Left colon (tissue), 2 donors: ENCODE measurements around the gene ERGIC3. TPM values are rescaled to one million over a fixed set of nuclear protein-coding genes. Genes with fewer than 3 reads are reported as not detected.
"Not testable (repeated sequence)": the region's sequence is repeated elsewhere in the genome, so short reads cannot be mapped to it uniquely, and the experiment has no call there.

ENCODE experiments used
- ATAC-seq: fragments of 200-7000 bp; cut with Tn5 transposase; one replicate; pipeline ENCODE4 v1.9.1; 2020; ENCODE audit warnings: mild to moderate bottlenecking, moderate library complexity
- DNase-seq, 2 donors: peaks; one replicate each; pipeline ENCODE4 v3.0.0-alpha.2; 2020
- intact Hi-C, 2 donors: fragments of 100-400 bp; cut with DNase I in 1 of 2; cut with micrococcal nuclease in 1 of 2; formaldehyde crosslinking; loops; one replicate each; pipeline versions ENCODE4 v1.11.2 to v1.14.0; 2022; cut with DNase I, micrococcal nuclease
- total RNA-seq, 2 donors: library from RNA; stranded (reverse); fragmentation: NEBNext Ultra II Directional; extraction: Animal tissue kit (Norgen Biotek cat#: 25700); gene quantifications; one replicate each; pipeline ENCODE4 v1.2.1, GENCODE V29; 2021
- donor health status: DM: no; HTN: no; CAD: no.
- donor health status: DM: yes; HTN: yes; CAD: no.

The ERGIC3 gene
- total RNA-seq, 2 donors from 2014 or later: 262 to 278 TPM

DNA sequence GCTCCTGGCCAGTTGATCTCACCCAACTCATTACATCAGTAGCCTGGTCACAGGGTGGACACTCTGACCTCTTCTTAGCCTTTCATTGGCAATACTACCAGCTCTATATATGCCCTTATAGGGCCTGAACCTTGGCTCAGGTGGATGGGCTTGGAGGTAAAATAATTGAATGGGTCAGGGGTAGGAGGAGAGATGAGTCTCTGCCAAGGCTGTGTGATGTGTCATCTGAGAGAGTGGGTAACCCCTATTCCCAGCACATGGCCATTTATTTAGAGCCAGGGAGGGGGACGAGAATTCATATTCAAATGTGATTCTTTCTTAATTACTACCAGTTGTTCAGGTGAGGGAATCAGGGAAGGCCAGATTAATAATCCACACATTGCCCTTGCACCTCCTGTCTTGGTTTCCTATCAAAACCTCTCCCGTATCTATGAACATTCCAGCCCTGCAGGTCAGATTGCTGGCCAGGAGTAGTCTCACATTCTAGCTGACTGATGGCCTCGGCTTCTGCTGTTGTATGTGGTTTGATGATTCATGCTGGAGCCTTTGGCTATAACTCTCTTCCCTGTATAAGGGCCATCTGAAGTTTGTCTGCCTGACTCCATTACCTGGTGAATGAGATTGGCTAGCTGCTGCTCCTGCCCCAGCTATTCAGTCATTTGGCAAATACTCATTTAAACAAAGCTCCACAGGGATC lies 25.8 kb upstream of the ERGIC3 start:
- ATAC-seq (no peak), DNase-seq (no peak)
- intact Hi-C loops: no loop called here

- ATAC-seq: no peak
- DNase-seq: no peak
- intact Hi-C loops: no loop called here
Measured at GRCh38 chr20:35517125-35517524, 24.8 kb upstream of the ERGIC3 start.

- intact Hi-C loops, ATAC-seq, DNase-seq: not testable (repeated sequence)
Measured at GRCh38 chr20:35517767-35518166, 24.1 kb upstream of the ERGIC3 start.

DNA sequence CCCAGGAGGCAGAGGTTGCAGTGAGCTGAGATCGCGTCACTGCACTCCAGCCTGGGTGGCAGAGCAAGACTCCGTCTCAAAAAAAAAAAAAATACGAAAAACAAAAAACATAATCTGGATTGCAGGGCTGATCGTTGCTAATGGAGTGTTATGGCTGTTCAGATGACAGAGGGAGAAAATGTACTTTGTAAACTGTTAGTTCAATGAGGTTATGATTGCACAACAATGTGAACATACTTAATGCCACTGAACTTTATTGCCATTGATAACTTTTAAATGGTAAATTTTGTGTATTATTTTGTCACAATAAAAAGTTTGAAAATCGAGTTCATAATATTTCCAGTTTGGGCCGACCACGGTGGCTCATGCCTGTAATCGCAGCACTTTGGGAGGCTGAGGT lies 22.9 kb upstream of the ERGIC3 start:
- no peak for DNase-seq
- ATAC-seq: no peak
- intact Hi-C loops: no loop called here

DNA sequence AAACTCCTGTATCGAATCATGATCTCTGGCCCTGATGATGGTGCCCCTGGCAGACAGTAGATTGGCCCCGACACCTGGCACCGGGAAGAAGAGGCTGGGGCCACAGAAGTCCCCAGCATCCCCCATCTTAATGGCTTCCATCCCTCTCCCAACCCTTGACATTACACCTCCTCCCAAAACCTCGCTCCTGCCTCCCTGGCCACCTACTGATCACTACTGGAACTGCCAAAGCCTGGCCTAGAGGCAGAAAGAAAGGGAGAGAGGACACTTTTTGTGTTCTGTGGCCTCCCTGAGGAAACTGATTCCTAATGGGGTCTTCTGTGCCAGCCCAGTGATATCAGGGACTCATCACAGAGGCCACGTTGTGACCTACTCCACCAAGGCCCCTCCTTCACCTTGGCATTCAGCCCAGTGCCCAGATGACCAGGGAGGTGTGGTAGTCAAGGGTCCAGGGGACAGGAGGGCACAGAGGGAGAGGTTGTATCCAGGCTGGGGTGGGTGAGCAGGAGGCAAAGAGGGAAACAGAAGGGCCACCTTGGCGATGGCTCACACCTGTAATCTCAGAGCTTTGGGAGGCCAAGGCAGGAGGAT lies 18.5 kb upstream of the ERGIC3 start:
- no peak for DNase-seq

GRCh38 chr20:35525639-35526038 lies 16.2 kb upstream of the ERGIC3 start:
- no peak for DNase-seq
- intact Hi-C loops: no loop called here
- ATAC-seq: no peak

More for the DNA sequence above, 18.5 kb upstream of the ERGIC3 start:
- intact Hi-C loops: no loop called here
- peak; percentile 57 for ATAC-seq

DNA sequence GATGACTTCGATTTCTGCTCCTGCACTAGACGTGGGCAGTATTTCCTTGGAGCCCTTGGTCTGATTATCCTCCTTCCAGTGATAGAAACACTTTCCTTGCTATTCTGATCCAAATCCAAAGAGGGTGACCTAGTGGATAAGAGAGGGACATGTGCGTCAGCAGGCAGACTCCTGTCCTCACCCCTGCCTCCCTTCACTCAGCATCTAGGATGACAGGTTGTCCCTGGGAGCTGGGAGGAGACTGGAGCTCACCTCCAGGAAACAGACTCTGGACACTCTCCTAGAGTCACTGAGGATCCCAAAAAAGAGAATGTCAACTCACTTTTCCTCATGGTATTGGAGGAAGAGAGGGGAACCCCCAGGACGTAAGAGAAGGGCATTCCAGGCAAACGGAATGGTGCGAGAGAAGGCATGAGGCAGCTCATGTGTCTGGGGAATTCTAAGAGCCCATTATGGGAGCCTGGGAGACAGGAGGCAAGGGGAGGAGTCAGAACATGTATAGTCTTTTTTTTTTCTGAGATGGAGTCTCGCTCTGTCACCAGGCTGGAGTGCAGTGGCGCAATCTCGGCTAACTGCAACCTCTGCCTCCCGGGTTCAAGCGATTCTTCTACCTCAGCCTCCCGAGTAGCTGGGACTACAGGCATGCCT lies 14.6 kb upstream of the ERGIC3 start:
- DNase-seq (no peak), ATAC-seq (no peak)
- intact Hi-C loops: no loop called here

DNA sequence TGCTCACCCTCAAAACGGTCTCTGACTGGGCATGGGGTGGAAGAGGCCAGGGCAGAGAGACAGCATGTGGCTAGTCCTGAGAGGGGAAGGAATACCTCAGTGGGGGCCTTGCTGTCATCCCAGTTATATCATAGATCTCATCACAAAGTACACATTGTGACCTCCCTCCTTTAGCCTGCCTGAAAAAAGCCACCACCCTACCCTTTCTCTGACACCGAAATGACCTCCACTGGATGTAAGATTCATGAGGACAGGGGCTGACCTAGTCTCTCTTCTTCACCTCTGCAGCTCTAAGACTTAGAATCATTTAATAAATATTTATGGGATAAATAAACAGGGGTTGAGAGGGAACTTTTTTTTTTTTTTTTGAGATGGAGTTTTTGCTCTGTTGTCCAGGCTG lies 12.3 kb upstream of the ERGIC3 start, which contains the start of gene C20orf173:
TSS of gene C20orf173 (minus strand) at position 101 of the 400 bp plus-strand sequence. CDS start 279 bp downstream, outside the sequence.
- no peak for DNase-seq
- intact Hi-C loops: no loop called here
- no peak for ATAC-seq

DNA sequence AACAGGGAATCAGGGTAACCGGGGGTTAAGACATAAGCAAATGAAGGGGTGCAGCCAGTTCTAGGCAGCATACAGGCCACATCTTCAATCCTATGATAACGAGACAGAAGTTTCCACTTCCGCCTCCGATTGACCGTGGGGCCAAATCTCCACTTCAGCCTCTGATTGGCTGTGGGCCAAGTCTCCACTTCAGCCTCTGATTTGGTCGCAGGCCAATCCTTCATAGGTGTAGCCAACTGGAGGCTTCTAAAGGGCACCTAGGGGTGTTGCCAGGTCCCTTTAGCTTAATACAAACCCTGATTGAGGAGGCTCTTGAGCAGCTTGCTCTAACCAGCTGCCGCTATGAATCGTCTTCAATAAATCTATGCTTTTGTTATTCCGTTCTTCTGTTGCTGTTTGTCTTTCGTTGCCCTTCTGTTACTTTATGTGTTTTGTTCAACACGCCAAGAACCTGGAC lies 2.1 kb upstream of the ERGIC3 start:
- intact Hi-C loops: no loop called here
- DNase-seq (peak; percentile 38 to 73), ATAC-seq (peak; percentile 44)

DNA sequence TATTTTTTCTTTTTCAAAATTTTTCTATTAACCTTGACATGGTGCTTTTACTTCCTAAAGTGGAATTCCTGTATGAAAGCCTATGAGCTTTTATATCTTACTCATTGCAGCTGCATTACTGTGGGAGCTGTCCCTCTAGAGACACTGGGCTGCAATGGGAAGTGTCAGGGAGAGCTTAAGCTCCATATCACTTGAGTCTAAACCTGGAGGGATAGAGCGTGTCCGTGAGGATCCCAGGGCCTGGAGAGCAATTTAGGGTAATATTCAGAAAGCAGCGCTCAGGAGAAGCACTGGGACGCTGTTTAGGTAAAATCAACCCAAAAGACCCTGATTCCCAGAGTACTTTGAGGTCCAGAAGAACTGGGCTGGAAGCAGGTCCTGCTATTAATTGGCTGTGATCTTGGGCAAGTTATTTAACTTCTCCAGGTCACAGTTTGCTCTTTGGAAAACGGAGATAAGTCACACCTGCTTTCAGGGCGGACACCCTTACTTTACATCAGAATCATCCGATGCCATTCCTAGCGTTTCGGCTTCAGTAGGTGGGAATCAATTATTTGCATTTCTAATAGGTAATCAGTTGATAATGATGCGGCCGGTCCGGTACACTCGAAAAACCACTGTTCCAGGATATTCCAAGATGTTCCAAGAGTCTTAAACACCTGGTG lies 628 bp upstream of the ERGIC3 start:
- ATAC-seq (no peak), DNase-seq (no peak)
- intact Hi-C loops: no loop called here

GRCh38 chr20:35542990-35543389 lies 1.1 kb downstream of the ERGIC3 start:
- no peak for ATAC-seq
- intact Hi-C loops: no loop called here
- no peak for DNase-seq

DNA sequence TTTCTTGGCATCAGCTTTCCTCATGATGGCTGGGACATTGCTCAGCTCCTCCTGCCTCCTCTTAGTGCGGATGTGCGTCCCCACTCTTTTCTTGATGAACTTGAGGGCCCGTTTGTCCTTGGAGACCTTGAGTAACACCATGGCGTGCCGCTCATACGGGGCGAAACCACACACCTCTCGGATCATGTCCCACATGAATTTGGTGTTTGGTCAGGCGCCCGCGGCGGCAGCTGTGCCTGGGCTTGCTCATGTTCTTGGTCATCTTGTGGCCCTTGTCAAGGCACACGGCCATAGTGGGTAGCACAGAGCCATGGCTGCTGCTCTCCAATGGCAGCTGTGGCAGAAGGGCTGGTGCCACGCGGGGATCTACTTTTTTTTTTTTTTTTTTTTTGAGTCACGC lies 2.6 kb downstream of the ERGIC3 start:
- DNase-seq: no peak
- intact Hi-C loops: no loop called here
- no peak for ATAC-seq

- intact Hi-C loops, ATAC-seq, DNase-seq: not testable (repeated sequence)
Measured at GRCh38 chr20:35544941-35545340, 3.1 kb downstream of the ERGIC3 start.

DNA sequence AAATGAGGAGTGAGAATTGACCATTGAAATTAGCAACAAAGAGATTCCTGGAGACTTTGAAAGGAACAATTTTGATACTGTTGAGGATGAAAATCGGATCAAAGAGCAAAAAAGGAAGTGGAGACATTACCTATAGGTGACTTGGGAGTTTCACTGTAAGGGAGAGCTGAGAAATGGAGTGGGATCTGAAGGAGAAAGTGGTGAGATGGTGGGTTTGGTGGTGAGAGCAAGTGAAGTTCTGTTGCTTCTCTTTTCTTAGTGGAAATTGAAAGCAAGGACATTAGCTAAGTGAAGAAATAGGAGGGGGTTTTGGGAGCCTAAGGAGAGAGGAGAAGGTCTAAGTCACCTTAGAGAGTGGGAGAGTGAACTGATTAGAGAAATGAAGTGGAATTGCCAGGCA lies 4.2 kb downstream of the ERGIC3 start:
- DNase-seq: no peak
- no peak for ATAC-seq
- intact Hi-C loops: no loop called here

DNA sequence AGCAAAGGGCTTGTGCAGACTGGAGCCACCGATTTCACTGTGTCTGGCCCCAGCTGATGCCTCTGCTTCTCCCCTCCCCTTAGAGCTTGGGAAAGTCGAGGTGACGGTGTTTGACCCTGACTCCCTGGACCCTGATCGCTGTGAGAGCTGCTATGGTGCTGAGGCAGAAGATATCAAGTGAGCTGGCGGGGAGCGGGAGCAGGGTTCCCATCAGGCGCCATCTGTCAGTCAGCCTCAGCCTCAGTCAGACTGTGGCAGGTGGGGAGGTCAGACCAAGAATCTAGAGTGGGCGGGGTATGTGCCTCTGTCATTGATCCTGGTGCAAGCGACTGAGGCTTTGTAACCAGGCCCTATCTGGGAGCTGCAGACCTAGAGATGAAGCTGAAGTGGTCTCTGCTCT lies 5.5 kb downstream of the ERGIC3 start:
- ATAC-seq (no peak), DNase-seq (no peak)
- intact Hi-C loops: no loop called here

GRCh38 chr20:35551503-35551902 lies 9.6 kb downstream of the ERGIC3 start:
- intact Hi-C loops: no loop called here

GRCh38 chr20:35552914-35553313 lies 11.0 kb downstream of the ERGIC3 start:
- no peak for ATAC-seq

More at GRCh38 chr20:35551503-35551902, 9.6 kb downstream of the ERGIC3 start:
- ATAC-seq: no peak
- DNase-seq: no peak

GRCh38 chr20:35555461-35555860 lies 13.6 kb downstream of the ERGIC3 start:
- intact Hi-C loops, DNase-seq, ATAC-seq: not testable (repeated sequence)

More at GRCh38 chr20:35552914-35553313, 11.0 kb downstream of the ERGIC3 start:
- intact Hi-C loops: no loop called here
- DNase-seq: no peak

GRCh38 chr20:35555951-35556645 lies 14.2 kb downstream of the ERGIC3 start:
- DNase-seq (no peak), ATAC-seq (no peak)
- intact Hi-C loops: no loop called here
